ENCODE measurements around the gene PDE6C.

DNA sequence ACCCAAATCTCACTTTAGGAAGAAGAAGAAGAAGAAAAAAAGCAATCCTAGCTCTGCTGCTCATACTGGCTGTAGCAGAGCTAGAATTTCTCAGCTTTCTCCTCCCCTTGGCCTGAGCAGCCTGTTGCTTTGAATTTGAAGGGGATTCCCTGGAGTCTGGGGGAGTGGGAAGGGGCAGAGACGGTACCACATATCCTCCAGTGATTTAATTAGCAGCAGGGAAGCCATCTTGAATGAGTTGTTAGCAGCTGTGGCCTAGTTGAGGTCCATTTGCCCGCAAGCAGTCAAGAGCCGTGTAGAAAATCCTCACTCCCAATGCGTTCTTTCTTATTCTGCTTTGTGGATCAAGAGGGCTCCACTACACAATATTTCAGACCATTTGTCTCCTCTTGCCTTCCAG is 16.5 kb downstream of the PDE6C start:
- TF ChIP-seq EZH2 (IDR thresholded peaks at IDR 0.05; ENCODE audit: borderline replicate concordance, low read length), result no peak
- TF ChIP-seq, protein P1, sequence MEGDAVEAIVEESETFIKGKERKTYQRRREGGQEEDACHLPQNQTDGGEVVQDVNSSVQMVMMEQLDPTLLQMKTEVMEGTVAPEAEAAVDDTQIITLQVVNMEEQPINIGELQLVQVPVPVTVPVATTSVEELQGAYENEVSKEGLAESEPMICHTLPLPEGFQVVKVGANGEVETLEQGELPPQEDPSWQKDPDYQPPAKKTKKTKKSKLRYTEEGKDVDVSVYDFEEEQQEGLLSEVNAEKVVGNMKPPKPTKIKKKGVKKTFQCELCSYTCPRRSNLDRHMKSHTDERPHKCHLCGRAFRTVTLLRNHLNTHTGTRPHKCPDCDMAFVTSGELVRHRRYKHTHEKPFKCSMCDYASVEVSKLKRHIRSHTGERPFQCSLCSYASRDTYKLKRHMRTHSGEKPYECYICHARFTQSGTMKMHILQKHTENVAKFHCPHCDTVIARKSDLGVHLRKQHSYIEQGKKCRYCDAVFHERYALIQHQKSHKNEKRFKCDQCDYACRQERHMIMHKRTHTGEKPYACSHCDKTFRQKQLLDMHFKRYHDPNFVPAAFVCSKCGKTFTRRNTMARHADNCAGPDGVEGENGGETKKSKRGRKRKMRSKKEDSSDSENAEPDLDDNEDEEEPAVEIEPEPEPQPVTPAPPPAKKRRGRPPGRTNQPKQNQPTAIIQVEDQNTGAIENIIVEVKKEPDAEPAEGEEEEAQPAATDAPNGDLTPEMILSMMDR (conservative IDR thresholded peaks at IDR 0.05 in 1 of 2, IDR thresholded peaks at IDR 0.05 in 1 of 2; ENCODE audit: extremely low read depth in 1 of 2, insufficient read depth in 1 of 2, low read depth in 1 of 2, low read length in 2 of 2), result no peak

Measured in mammary epithelial cell (primary cell).